Limb (tissue), 2 donors: Measurements from ENCODE around the gene PHKA2.
"Not testable (repeated sequence)": the region's sequence is repeated elsewhere in the genome, so short reads cannot be mapped to it uniquely, and the experiment has no call there.

Experiments
- DNase-seq, 2 donors: peaks; one replicate each; pipeline ENCODE4 v3.0.0-alpha.2; 2016; ENCODE audit errors: extremely low spot score in 2 of 2

The PHKA2 gene

GRCh38 chrX:18983666-18984380 lies at the start of gene PHKA2:
TSS of gene PHKA2 (minus strand) at chrX:18984114. CDS start at chrX:18983932, 182 bp downstream.
- DNase-seq = peak in 1 of 2 donors; percentile 16

- no peak for DNase-seq
Measured at GRCh38 chrX:19030805-19031204, 46.9 kb upstream of the PHKA2 start.

GRCh38 chrX:19028560-19028959 lies 44.6 kb upstream of the PHKA2 start:
- no peak for DNase-seq

GRCh38 chrX:19024366-19024765 lies 40.5 kb upstream of the PHKA2 start:
- no peak for DNase-seq

GRCh38 chrX:19019996-19020395 lies 36.1 kb upstream of the PHKA2 start:
- DNase-seq = no peak

GRCh38 chrX:19017271-19017670 lies 33.4 kb upstream of the PHKA2 start:
- DNase-seq = peak in 1 of 2 donors; percentile 30

GRCh38 chrX:19016614-19017013 lies 32.7 kb upstream of the PHKA2 start:
- not testable (repeated sequence) for DNase-seq

- no peak for DNase-seq
Measured at GRCh38 chrX:19007868-19008267, 24.0 kb upstream of the PHKA2 start.

GRCh38 chrX:19007011-19007410 lies 23.1 kb upstream of the PHKA2 start:
- DNase-seq = no peak

- DNase-seq = no peak
Measured at GRCh38 chrX:19005909-19006308, 22.0 kb upstream of the PHKA2 start.

GRCh38 chrX:19003756-19004155 lies 19.8 kb upstream of the PHKA2 start:
- DNase-seq = peak in 1 of 2 donors; percentile 2

- no peak for DNase-seq
Measured at GRCh38 chrX:18998653-18999052, 14.7 kb upstream of the PHKA2 start.

- DNase-seq = no peak
Measured at GRCh38 chrX:18997916-18998315, 14.0 kb upstream of the PHKA2 start.

- DNase-seq = no peak
Measured at GRCh38 chrX:18996536-18996935, 12.6 kb upstream of the PHKA2 start.

- no peak for DNase-seq
Measured at GRCh38 chrX:18995221-18995620, 11.3 kb upstream of the PHKA2 start.

- no peak for DNase-seq
Measured at GRCh38 chrX:18994713-18995112, 10.8 kb upstream of the PHKA2 start.

GRCh38 chrX:18992829-18993228 lies 8.9 kb upstream of the PHKA2 start:
- no peak for DNase-seq

- DNase-seq = no peak
Measured at GRCh38 chrX:18985186-18985435, 1.2 kb upstream of the PHKA2 start.

GRCh38 chrX:18984381-18985185 lies 669 bp upstream of the PHKA2 start:
- DNase-seq = peak; percentile 67 to 86

- DNase-seq = no peak
Measured at GRCh38 chrX:18981124-18981807, 2.6 kb downstream of the PHKA2 start.

GRCh38 chrX:18980262-18980661 lies 3.7 kb downstream of the PHKA2 start:
- not testable (repeated sequence) for DNase-seq

GRCh38 chrX:18974993-18975392 lies 8.9 kb downstream of the PHKA2 start:
- DNase-seq = no peak
